Right ventricle myocardium superior (tissue), 1 donor: ENCODE data around the gene TLCD3B. TPM values are rescaled to one million over a fixed set of nuclear protein-coding genes. Genes with fewer than 3 reads are reported as not detected.
"Not testable (repeated sequence)": the region's sequence is repeated elsewhere in the genome, so short reads cannot be mapped to it uniquely, and the experiment has no call there.

Source experiments
- ATAC-seq: fragments of 200-7000 bp; cut with Tn5 transposase; one replicate; pipeline ENCODE4 v1.9.1; 2020; ENCODE audit warnings: mild to moderate bottlenecking; ENCODE audit not compliant: poor library complexity
- DNase-seq: peaks from one replicate; pipeline ENCODE4 v3.0.0-alpha.2; 2020
- intact Hi-C: fragments of 100-400 bp; cut with DNase I; formaldehyde crosslinking; loops from one replicate; pipeline ENCODE4 v1.11.2; 2022
- total RNA-seq: library from RNA; stranded (reverse); fragmentation: NEBNext Ultra II Directional; extraction: Animal tissue kit (Norgen Biotek cat#: 25700); gene quantifications from one replicate; pipeline ENCODE4 v1.2.1, GENCODE V29; 2021
- donor health status: DM: no; HTN: yes; CAD: no; lungs with severe emphysema.

The TLCD3B gene
- total RNA-seq, 1 donor from 2014 or later = not detected

- peak; percentile 50 for ATAC-seq
- intact Hi-C loops = no loop called here
Observed at GRCh38 chr16:30063893-30064728, 33.0 kb upstream of the TLCD3B start.

GRCh38 chr16:30063278-30063892 lies 32.3 kb upstream of the TLCD3B start:
- intact Hi-C loops = no loop called here
- no peak for ATAC-seq
- DNase-seq = no peak

More at GRCh38 chr16:30063893-30064728, 33.0 kb upstream of the TLCD3B start:
- DNase-seq = peak; percentile 89

GRCh38 chr16:30060836-30061554 lies 29.9 kb upstream of the TLCD3B start:
- intact Hi-C loops = no loop called here
- ATAC-seq (no peak), DNase-seq (peak; percentile 72)

GRCh38 chr16:30060346-30060745 lies 29.3 kb upstream of the TLCD3B start:
- no peak for ATAC-seq
- DNase-seq = no peak
- intact Hi-C loops = no loop called here

- intact Hi-C loops = no loop called here
- DNase-seq (no peak), ATAC-seq (no peak)
Observed at GRCh38 chr16:30054959-30055553, 24.0 kb upstream of the TLCD3B start.

- intact Hi-C loops = no loop called here
- DNase-seq (no peak), ATAC-seq (no peak)
Observed at GRCh38 chr16:30054451-30054850, 23.4 kb upstream of the TLCD3B start.

- no peak for DNase-seq
- intact Hi-C loops = no loop called here
- no peak for ATAC-seq
Observed at GRCh38 chr16:30053376-30054015, 22.4 kb upstream of the TLCD3B start.

- DNase-seq = peak; percentile 96
- intact Hi-C loops = no loop called here
- peak; percentile 98 for ATAC-seq
Observed at GRCh38 chr16:30052671-30053372, 21.8 kb upstream of the TLCD3B start.

- no peak for DNase-seq
- intact Hi-C loops = no loop called here
- no peak for ATAC-seq
Observed at GRCh38 chr16:30051518-30051917, 20.4 kb upstream of the TLCD3B start.

- intact Hi-C loops = no loop called here
- ATAC-seq = no peak
- DNase-seq = no peak
Observed at GRCh38 chr16:30049871-30050270, 18.8 kb upstream of the TLCD3B start.

GRCh38 chr16:30046588-30046987 lies 15.5 kb upstream of the TLCD3B start:
- intact Hi-C loops = no loop called here
- DNase-seq (no peak), ATAC-seq (no peak)

GRCh38 chr16:30046178-30046577 lies 15.1 kb upstream of the TLCD3B start:
- intact Hi-C loops = no loop called here
- ATAC-seq (no peak), DNase-seq (no peak)

GRCh38 chr16:30041841-30042240 lies 10.8 kb upstream of the TLCD3B start:
- DNase-seq (no peak), ATAC-seq (no peak)
- intact Hi-C loops = no loop called here

- ATAC-seq, intact Hi-C loops, DNase-seq: not testable (repeated sequence)
Observed at GRCh38 chr16:30040690-30041089, 9.6 kb upstream of the TLCD3B start.

GRCh38 chr16:30040221-30040620 lies 9.2 kb upstream of the TLCD3B start:
- intact Hi-C loops = no loop called here
- no peak for DNase-seq
- no peak for ATAC-seq

GRCh38 chr16:30033270-30033669 lies 2.2 kb upstream of the TLCD3B start:
- ATAC-seq (no peak), DNase-seq (no peak)
- intact Hi-C loops = no loop called here

GRCh38 chr16:30032083-30032819 lies 1.2 kb upstream of the TLCD3B start:
- DNase-seq = no peak
- ATAC-seq = no peak
- intact Hi-C loops = no loop called here
